GM12864 (cell line): Measurements from ENCODE around the gene KCNE1.
A peak's percentile ranks its signal among the peaks of the same experiment; 100 is the strongest.

ENCODE experiments used
- DNase-seq: peaks from one replicate; pipeline ENCODE4 v3.0.0-alpha.2; 2011; ENCODE audit warnings: low read depth
- H3K4me3 ChIP-seq: 2 replicates; pipeline ENCODE4 v1.5.1; 2011; ENCODE audit warnings: mild to moderate bottlenecking, low read depth, low read length, control low read depth
- TF ChIP-seq, protein P1 (sequence below): IDR thresholded peaks from 2 replicates; pipeline ENCODE4 v1.5.1; 2011; ENCODE audit warnings: low read depth, mild to moderate bottlenecking, moderate library complexity, low read length, control low read depth, inconsistent platforms; ENCODE audit errors: missing control alignments

KCNE1 gene

GRCh38 chr21:34526241-34526617 is 14.2 kb upstream of the KCNE1 start:
- no peak for DNase-seq
- H3K4me3 ChIP-seq: peak overlapping the region; percentile 13; the same call in 1 of the 2 replicates
- TF ChIP-seq, protein P1, sequence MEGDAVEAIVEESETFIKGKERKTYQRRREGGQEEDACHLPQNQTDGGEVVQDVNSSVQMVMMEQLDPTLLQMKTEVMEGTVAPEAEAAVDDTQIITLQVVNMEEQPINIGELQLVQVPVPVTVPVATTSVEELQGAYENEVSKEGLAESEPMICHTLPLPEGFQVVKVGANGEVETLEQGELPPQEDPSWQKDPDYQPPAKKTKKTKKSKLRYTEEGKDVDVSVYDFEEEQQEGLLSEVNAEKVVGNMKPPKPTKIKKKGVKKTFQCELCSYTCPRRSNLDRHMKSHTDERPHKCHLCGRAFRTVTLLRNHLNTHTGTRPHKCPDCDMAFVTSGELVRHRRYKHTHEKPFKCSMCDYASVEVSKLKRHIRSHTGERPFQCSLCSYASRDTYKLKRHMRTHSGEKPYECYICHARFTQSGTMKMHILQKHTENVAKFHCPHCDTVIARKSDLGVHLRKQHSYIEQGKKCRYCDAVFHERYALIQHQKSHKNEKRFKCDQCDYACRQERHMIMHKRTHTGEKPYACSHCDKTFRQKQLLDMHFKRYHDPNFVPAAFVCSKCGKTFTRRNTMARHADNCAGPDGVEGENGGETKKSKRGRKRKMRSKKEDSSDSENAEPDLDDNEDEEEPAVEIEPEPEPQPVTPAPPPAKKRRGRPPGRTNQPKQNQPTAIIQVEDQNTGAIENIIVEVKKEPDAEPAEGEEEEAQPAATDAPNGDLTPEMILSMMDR: no peak

DNA sequence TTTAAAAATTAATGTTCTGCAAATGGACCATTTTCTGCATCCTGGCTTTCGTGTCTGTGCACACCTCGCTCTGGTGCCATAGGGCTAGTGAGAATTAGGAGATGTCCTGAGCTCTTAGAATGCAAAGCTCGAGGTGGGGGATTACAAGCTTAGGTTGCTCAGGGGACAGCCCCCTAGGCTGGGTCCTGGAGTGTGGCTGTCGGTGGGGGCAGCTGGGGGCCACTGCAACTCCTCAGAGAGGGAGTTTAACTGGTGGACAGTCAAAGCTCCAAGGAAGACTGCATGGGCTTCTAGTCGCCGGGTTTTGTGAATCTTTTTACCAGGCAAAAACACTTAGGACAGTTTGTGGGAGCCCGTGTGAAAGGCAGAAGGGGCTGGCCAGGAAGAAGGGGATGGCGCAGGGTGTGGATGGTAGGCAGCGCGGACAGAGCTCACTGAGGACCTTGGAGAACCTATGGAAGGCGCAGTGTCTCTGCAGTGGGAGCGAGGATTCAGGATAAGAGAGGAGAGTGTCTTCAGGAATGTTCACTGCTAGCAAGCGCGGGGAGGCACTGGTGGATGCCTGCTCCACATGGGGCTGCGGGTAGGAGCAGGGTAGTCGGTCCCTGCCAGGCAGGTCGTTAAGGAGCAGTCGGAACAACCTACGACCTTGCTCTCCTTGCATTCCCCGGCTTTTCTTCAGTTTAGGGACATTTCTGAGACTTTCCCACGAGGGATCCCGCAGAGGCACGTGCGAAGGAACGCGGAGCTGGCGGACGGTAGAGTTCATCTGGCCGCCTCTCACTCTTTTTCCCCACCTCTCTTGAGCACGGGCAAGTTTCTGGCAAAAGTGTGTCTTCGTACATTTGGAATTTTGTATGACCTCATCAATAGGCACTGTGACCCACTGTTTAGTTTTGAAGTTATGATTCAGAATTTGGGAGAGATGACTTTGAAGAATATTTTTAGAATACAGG is 12.9 kb upstream of the KCNE1 start:
- TF ChIP-seq, protein P1: no peak
- H3K4me3 ChIP-seq: no peak overlapping the region
- DNase-seq: no peak

DNA sequence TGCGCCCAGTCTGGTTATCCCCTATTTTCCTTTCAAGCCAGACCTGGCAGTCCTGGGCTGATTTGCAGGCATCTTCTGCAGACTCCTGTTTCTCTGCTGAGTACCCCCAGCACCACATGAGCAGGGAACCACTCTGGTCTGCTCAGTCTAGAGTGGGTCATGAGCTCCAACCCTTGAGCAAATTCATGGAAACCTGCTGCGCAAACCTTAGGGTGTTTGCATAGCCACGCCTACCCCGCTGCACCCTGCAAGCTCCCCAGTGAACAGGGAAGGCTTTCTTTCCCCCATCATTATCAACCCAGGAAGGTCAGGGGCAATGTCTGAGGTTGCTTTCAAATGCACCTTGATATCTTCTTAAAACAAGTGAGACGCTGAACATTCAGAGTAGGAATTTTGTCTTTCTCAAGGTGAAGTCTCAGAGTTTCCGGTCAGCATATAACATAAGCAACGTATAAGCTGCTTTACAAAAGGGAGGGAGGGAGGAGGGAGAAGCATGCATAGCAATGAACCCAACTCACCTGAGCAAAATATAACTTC is 11.1 kb upstream of the KCNE1 start:
- no peak for DNase-seq
- no peak overlapping the region for H3K4me3 ChIP-seq
- TF ChIP-seq, protein P1: no peak

DNA sequence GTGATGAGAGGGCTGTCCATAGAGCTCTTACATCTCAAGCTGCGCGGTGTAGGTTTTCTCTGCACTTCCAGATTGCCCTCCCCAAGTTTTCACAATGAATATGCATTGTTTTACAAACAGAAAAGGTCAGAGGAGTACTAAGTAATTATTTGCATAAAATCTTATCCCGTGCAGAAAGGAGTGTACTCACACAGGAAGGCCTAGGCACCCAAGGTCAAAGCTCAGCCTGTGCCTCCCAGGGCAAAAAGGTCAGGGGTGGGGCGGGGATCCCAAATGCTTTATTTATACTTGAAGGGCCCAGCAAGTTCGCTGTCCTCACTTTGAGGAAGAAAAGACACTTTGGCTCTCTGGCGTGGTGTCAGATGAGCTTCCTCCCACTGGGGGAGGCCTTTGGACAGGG is 10.3 kb upstream of the KCNE1 start:
- TF ChIP-seq, protein P1: no peak
- no peak for DNase-seq

GRCh38 chr21:34521561-34521960 is 9.6 kb upstream of the KCNE1 start:
- no peak for DNase-seq
- TF ChIP-seq, protein P1: no peak
- no peak overlapping the region for H3K4me3 ChIP-seq

More for the DNA sequence above, 10.3 kb upstream of the KCNE1 start:
- no peak overlapping the region for H3K4me3 ChIP-seq

DNA sequence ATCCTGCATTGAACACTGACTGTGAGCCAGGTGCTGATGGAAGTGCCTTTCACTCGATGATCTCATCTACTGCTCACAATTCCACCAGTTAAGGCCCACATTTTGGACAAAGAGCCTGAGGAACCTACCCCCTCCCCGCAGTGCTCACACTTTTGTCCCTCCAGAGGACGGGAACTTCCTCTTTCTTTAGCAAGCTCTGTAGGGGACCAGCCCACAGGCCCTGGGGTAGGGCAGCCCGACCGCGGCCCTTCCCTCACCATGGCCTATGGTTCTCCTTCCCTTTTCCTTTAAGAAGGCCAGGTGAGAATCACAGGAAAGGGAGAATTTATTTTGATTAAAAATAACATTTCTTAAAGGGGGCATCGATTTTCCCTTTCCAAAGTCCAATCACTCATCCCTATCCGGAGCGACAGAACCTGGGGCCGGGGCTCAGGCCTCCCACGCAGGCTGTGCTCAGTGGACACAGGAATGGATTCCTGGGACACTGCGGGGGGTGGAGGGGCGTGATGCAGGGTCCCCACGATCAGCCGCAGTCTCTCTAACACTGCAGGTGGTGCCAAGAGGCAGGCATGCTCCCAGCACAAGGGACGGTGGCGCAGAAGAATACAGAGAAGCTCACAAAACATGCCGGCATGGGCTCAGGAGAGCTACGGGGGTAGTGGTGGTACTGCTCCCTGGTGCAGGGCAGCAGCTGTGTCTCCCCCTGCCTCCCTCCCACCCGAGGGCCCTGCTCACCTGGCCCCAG is 8.9 kb upstream of the KCNE1 start:
- no peak overlapping the region for H3K4me3 ChIP-seq
- DNase-seq: no peak
- TF ChIP-seq, protein P1: no peak
